Activated CD4-positive, alpha-beta memory T cell treated with anti-CD3 and anti-CD28 coated beads, Interleukin-2, amount 10 ng/mL, durations not matched to agents 7 days and 5 days (primary cell): ENCODE measurements around the gene RGS3. TPM values are rescaled to one million over a fixed set of nuclear protein-coding genes. Genes with fewer than 3 reads are reported as not detected.

Experiments used
- CTCF ChIA-PET: fragments of 350-600 bp; sonication (Branson Sonifier 250); formaldehyde crosslinking; loops from one replicate; lab custom pipeline; 2021; ENCODE audit warnings: antibody characterized with exemption, inconsistent platforms; lab: Charles Lee
- POLR2A ChIA-PET: fragments of 350-600 bp; sonication (Branson Sonifier 250); formaldehyde crosslinking; loops from one replicate; lab custom pipeline; 2021; ENCODE audit warnings: antibody characterized with exemption; lab: Charles Lee
- DNase-seq: peaks from one replicate; pipeline ENCODE4 v3.0.0-alpha.2; 2020
- H3K27ac Mint-ChIP-seq: one replicate; pipeline ENCODE4 v1.8.0; 2021; ENCODE audit warnings: mild to moderate bottlenecking, mixed read lengths
- H3K27me3 Mint-ChIP-seq: one replicate; pipeline ENCODE4 v1.8.0; 2021; ENCODE audit warnings: mixed read lengths
- H3K36me3 Mint-ChIP-seq: one replicate; pipeline ENCODE4 v1.8.0; 2021; ENCODE audit warnings: low read depth, mixed read lengths
- H3K4me1 Mint-ChIP-seq: one replicate; pipeline ENCODE4 v1.8.0; 2021; ENCODE audit warnings: mixed read lengths
- H3K4me3 Mint-ChIP-seq: one replicate; pipeline ENCODE4 v1.8.0; 2021; ENCODE audit warnings: mild to moderate bottlenecking, mixed read lengths
- H3K9me3 Mint-ChIP-seq: one replicate; pipeline ENCODE4 v1.8.0; 2021; ENCODE audit warnings: mixed read lengths
- total RNA-seq, 2 experiments: library from RNA; stranded (reverse); gene quantifications; one replicate each; pipeline ENCODE4 v1.2.3, GENCODE V29; 2021

Gene RGS3
- total RNA-seq, 2 experiments from 2014 or later, result 22.7 to 24.0 TPM

DNA sequence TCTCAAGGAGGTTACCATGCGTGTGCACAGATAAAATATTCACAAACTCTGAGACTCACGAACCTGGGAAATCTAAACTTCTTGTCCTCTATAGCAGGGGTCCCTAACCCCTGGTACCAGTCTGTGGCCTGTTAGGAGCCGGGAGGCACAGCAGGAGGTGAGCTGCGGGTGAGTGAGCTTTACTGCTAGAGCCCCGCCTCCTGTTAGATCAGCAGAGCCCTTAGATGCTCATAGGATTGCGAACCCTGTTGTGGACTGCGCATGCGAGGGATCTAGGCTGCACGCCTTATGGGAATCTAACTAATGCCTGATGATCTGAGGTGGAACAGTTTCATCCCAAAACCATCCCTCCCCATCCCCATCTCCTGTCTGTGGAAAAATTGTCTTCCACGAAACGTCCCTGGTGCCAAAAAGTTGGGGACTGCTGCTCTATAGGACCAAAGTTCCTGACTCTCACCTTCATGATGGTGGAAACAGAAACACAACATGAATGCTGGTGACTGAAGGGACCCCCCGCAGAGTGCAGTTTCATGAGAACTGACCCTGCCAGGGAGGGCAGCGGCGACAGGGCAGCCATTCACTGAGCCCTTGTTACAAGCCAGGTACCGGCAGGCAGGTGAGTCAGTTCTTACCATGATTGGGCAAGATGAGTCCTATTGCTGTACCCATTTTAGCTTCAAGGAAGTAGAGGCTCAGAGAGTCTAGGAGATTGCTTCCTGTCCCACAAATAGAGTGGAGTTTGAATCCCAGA, 181.9 kb downstream of the RGS3 start:
- Mint-ChIP-seq H3K27me3 (peaks cover 21% of the 10 kb centered on the region), H3K9me3 (no peaks in the 10 kb centered on the region), H3K36me3 (no peaks in the 10 kb centered on the region), H3K27ac (no peak overlapping the region), H3K4me3 (no peak overlapping the region), H3K4me1 (no peaks in the 10 kb centered on the region)
- POLR2A ChIA-PET, result no interaction called here
- CTCF ChIA-PET, result no interaction called here
- no peak for DNase-seq

DNA sequence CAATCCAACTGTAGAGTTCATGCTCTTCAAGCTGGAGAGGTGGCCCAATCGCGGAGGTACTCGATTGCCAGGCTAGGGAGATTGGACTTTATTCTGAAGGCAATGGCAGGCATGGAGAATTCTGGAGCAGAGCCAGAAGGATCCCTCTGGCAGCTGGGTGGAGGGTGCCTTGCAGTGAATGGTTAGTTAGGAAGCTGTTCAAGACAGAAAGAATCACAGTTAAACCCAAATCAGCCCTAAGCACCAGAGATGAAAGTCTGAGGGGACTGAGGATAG, 182.4 kb downstream of the RGS3 start:
- Mint-ChIP-seq H3K36me3 (no peaks in the 10 kb centered on the region), H3K4me1 (no peaks in the 10 kb centered on the region), H3K9me3 (no peaks in the 10 kb centered on the region), H3K27ac (no peak overlapping the region), H3K4me3 (no peak overlapping the region), H3K27me3 (peaks cover 19% of the 10 kb centered on the region)
- ChIA-PET POLR2A (no interaction called here), CTCF (no interaction called here)
- DNase-seq, result no peak

DNA sequence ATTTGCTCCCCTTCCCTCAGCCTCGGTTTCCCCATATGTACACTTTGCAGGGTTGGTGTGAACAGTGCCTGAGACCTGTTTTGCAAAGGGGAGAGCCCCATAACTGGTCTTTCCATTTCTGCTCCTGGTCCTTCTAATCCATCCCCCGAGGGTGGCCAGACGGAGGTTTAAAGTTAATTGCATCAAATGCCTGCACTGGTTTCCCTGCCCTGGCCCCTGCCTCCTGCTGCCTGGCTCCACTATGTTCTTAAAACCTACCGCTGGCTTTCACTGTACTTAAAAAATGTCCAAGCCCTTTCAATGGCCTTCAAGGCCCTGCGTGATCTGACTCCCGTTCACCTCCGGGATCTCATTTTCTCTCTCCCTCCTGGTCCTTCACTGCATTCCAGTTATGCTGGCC, 183.0 kb downstream of the RGS3 start:
- Mint-ChIP-seq H3K27ac (no peak overlapping the region), H3K27me3 (peaks cover 15% of the 10 kb centered on the region), H3K36me3 (no peaks in the 10 kb centered on the region), H3K4me3 (no peak overlapping the region), H3K9me3 (no peaks in the 10 kb centered on the region), H3K4me1 (no peaks in the 10 kb centered on the region)
- CTCF ChIA-PET, result no interaction called here
- DNase-seq, result no peak
- POLR2A ChIA-PET, result no interaction called here

Other genes with a start within 250 kb of the RGS3 start
- gene FKBP15, start 242.4 kb upstream of the RGS3 start, total RNA-seq, result 10 to 100 TPM; 34.9 to 38.2 TPM
- gene SLC31A1, start 242.2 kb upstream of the RGS3 start, total RNA-seq, result 10 to 100 TPM in 1 of 2 experiments, 1 to 10 TPM in 1; 9.2 to 10.0 TPM
- gene CDC26, start 188.2 kb upstream of the RGS3 start, total RNA-seq, result 10 to 100 TPM; 34.3 to 38.5 TPM
- 10 to 100 TPM; 27.7 to 28.2 TPM for gene PRPF4, start 188.1 kb upstream of the RGS3 start, total RNA-seq
- gene RNF183, start 160.4 kb upstream of the RGS3 start, total RNA-seq, result under 1 TPM; 0.23 to 0.40 TPM
- 1 to 10 TPM in 1 of 2 experiments, under 1 TPM in 1; 0.85 to 1.4 TPM for gene WDR31, start 123.5 kb upstream of the RGS3 start, total RNA-seq
- gene BSPRY, start 114.2 kb upstream of the RGS3 start, total RNA-seq, result 1 to 10 TPM; 7.1 to 7.3 TPM
- gene HDHD3, start 86.7 kb upstream of the RGS3 start, total RNA-seq, result 10 to 100 TPM; 16.1 to 16.5 TPM
- gene ALAD, start 62.4 kb upstream of the RGS3 start, total RNA-seq, result 10 to 100 TPM; 25.1 to 29.0 TPM
- gene POLE3, start 53.1 kb upstream of the RGS3 start, total RNA-seq, result 10 to 100 TPM; 52.5 to 55.8 TPM
- under 1 TPM; 0.40 TPM for gene C9orf43, start 53.0 kb upstream of the RGS3 start, total RNA-seq